Dedifferentiated amniotic fluid mesenchymal stem cell (primary cell): ENCODE data around the gene ABCC4.
"Not testable (repeated sequence)": the region's sequence is repeated elsewhere in the genome, so short reads cannot be mapped to it uniquely, and the experiment has no call there.

ENCODE experiments used
- DNase-seq: peaks from one replicate; pipeline ENCODE4 v3.0.0-alpha.2; 2016; ENCODE audit errors: extremely low spot score

The ABCC4 gene

GRCh38 chr13:95228130-95228529, 73.1 kb downstream of the ABCC4 start:
- DNase-seq = no peak

GRCh38 chr13:95226932-95227695, 74.1 kb downstream of the ABCC4 start:
- DNase-seq = no peak

GRCh38 chr13:95226476-95226875, 74.8 kb downstream of the ABCC4 start:
- no peak for DNase-seq

- no peak for DNase-seq
These were observed 75.2 kb downstream of the ABCC4 start for GRCh38 chr13:95226050-95226449.

GRCh38 chr13:95224064-95224463, 77.2 kb downstream of the ABCC4 start:
- DNase-seq = no peak

- no peak for DNase-seq
These were observed 78.6 kb downstream of the ABCC4 start for GRCh38 chr13:95222733-95223018.

- DNase-seq = no peak
These were observed 79.1 kb downstream of the ABCC4 start for GRCh38 chr13:95221971-95222732.

- DNase-seq = no peak
These were observed 80.6 kb downstream of the ABCC4 start for GRCh38 chr13:95220611-95221010.

- DNase-seq = no peak
These were observed 83.1 kb downstream of the ABCC4 start for GRCh38 chr13:95217920-95218830.

GRCh38 chr13:95216182-95216581, 85.1 kb downstream of the ABCC4 start:
- no peak for DNase-seq

GRCh38 chr13:95212983-95213850, 88.0 kb downstream of the ABCC4 start:
- no peak for DNase-seq

GRCh38 chr13:95209109-95209508, 92.1 kb downstream of the ABCC4 start:
- no peak for DNase-seq

GRCh38 chr13:95207769-95208366, 93.4 kb downstream of the ABCC4 start:
- no peak for DNase-seq

GRCh38 chr13:95206116-95206515, 95.1 kb downstream of the ABCC4 start:
- no peak for DNase-seq

- no peak for DNase-seq
These were observed 97.0 kb downstream of the ABCC4 start for GRCh38 chr13:95204231-95204765.

GRCh38 chr13:95201814-95202651, 99.2 kb downstream of the ABCC4 start:
- no peak for DNase-seq

- DNase-seq = not testable (repeated sequence)
These were observed 100.8 kb downstream of the ABCC4 start for GRCh38 chr13:95200386-95200957.

- no peak for DNase-seq
These were observed 101.4 kb downstream of the ABCC4 start for GRCh38 chr13:95199896-95200295.

- DNase-seq = not testable (repeated sequence)
These were observed 102.6 kb downstream of the ABCC4 start for GRCh38 chr13:95198606-95199005.
